ENCODE measurements around the gene CCSER2.

DNA sequence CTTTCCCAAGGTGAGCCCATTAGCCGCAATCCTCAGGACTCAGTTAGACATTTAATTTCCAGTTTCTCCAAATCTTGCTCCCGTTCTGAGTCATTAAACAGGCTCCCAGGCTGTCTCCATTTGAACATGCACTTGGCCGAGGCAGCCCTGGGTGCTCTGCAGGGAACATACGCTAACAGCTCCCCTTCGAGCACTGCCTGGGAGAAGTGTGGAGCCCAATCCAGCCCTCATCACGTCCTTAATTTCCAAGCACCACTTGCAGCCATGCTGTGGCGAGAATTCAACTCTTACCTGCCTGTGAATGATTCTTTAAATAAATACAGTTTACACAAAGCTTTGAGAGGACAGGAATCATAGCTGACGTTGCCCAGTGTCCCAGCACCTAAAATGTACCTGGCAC is 218.2 kb downstream of the CCSER2 start:
- TF ChIP-seq POLR2A (IDR thresholded peaks at IDR 0.05) (no peak), POLR2AphosphoS5 (IDR thresholded peaks at IDR 0.05) (no peak)
